GM23338 (cell line): ENCODE measurements around the gene NRP1. TPM values are rescaled to one million over a fixed set of nuclear protein-coding genes. Genes with fewer than 3 reads are reported as not detected.

Experiments
- ATAC-seq: fragments of 200-7000 bp; cut with Tn5 transposase; 3 replicates; pipeline ENCODE4 v1.9.1; 2020
- DNase-seq: peaks from one replicate; pipeline ENCODE4 v3.0.0-alpha.2; 2015; ENCODE audit warnings: low spot score
- H2AFZ ChIP-seq: fragments of 200-600 bp; sonication (generic); 2 replicates; pipeline ENCODE4 v1.8.0; 2016; ENCODE audit warnings: antibody characterized with exemption, mild to moderate bottlenecking, moderate library complexity
- H3F3A ChIP-seq: fragments of 200-600 bp; sonication (generic); replicated peaks from 2 replicates; pipeline ENCODE4 v1.8.0; 2017; ENCODE audit warnings: antibody characterized with exemption, mixed run types, low read depth
- H3K27ac ChIP-seq: fragments of 200-600 bp; sonication (generic); 2 replicates; pipeline ENCODE4 v1.6.1; 2016; ENCODE audit warnings: low read depth
- H3K27me3 ChIP-seq: fragments of 200-600 bp; sonication (generic); 2 replicates; pipeline ENCODE4 v1.8.0; 2016; ENCODE audit warnings: mild to moderate bottlenecking, mixed run types, moderate library complexity; ENCODE audit not compliant: insufficient read depth
- H3K36me3 ChIP-seq: fragments of 200-600 bp; sonication (generic); 2 replicates; pipeline ENCODE4 v1.8.0; 2016; ENCODE audit warnings: mild to moderate bottlenecking; ENCODE audit not compliant: insufficient read depth
- H3K4me1 ChIP-seq: fragments of 200-600 bp; sonication (generic); 2 replicates; pipeline ENCODE4 v1.8.0; 2016; ENCODE audit warnings: mild to moderate bottlenecking, moderate library complexity; ENCODE audit not compliant: insufficient read depth
- H3K4me2 ChIP-seq: fragments of 200-600 bp; sonication (generic); 2 replicates; pipeline ENCODE4 v1.7.1; 2017; ENCODE audit warnings: mixed run types
- H3K4me3 ChIP-seq: fragments of 200-600 bp; sonication (generic); 2 replicates; pipeline ENCODE4 v1.6.1; 2016; ENCODE audit warnings: mixed run types
- H3K79me2 ChIP-seq: fragments of 200-600 bp; sonication (generic); replicated peaks from 2 replicates; pipeline ENCODE4 v1.8.0; 2017; ENCODE audit warnings: mild to moderate bottlenecking; ENCODE audit not compliant: insufficient read depth
- H3K9me2 ChIP-seq: fragments of 200-600 bp; sonication (generic); 2 replicates; pipeline ENCODE4 v1.8.0; 2017; ENCODE audit not compliant: insufficient read depth
- H4K20me1 ChIP-seq: fragments of 200-600 bp; sonication (generic); replicated peaks from 2 replicates; pipeline ENCODE4 v1.8.0; 2017; ENCODE audit warnings: mild to moderate bottlenecking; ENCODE audit not compliant: insufficient read depth
- H3K27ac Mint-ChIP-seq: 2 replicates; pipeline ENCODE4 v1.8.0; 2020; ENCODE audit warnings: inconsistent platforms, mild to moderate bottlenecking, moderate library complexity, mixed read lengths
- H3K27me3 Mint-ChIP-seq: 3 replicates; pipeline ENCODE4 v1.8.0; 2022; ENCODE audit warnings: low read depth, mild to moderate bottlenecking, moderate library complexity, mixed read lengths, inconsistent platforms; ENCODE audit not compliant: insufficient read depth, poor library complexity
- H3K36me3 Mint-ChIP-seq: 3 replicates; pipeline ENCODE4 v1.8.0; 2021; ENCODE audit warnings: low read depth, mild to moderate bottlenecking, inconsistent platforms, moderate library complexity, mixed read lengths
- H3K4me1 Mint-ChIP-seq: 3 replicates; pipeline ENCODE4 v1.8.0; 2020; ENCODE audit warnings: mild to moderate bottlenecking, inconsistent platforms, mixed read lengths
- H3K4me3 Mint-ChIP-seq: 3 replicates; pipeline ENCODE4 v1.8.0; 2021; ENCODE audit warnings: moderate library complexity, mild to moderate bottlenecking, inconsistent platforms, mixed read lengths
- H3K9me3 Mint-ChIP-seq: 3 replicates; pipeline ENCODE4 v1.8.0; 2020; ENCODE audit warnings: moderate library complexity, mild to moderate bottlenecking, inconsistent platforms, mixed read lengths
- CREB1 ChIP-seq: fragments of 250-450 bp; sonication (Bioruptor Pico); IDR thresholded peaks from 2 replicates; pipeline ENCODE4 v1.5.0; 2020; ENCODE audit warnings: low read depth, mild to moderate bottlenecking, moderate library complexity
- NANOG ChIP-seq: IDR thresholded peaks from 2 replicates; pipeline ENCODE4 v1.6.1; 2016; ENCODE audit warnings: antibody characterized with exemption, borderline replicate concordance
- POLR2AphosphoS5 ChIP-seq: IDR thresholded peaks from 2 replicates; pipeline ENCODE4 v1.6.1; 2016; ENCODE audit warnings: antibody characterized with exemption, low read depth
- STAT1 ChIP-seq: IDR thresholded peaks from one replicate; pipeline ENCODE4 v1.6.1; 2016; ENCODE audit warnings: antibody characterized with exemption; ENCODE audit not compliant: unreplicated experiment
- ZNF114 ChIP-seq: fragments of 250-450 bp; sonication (Bioruptor Pico); IDR thresholded peaks from 2 replicates; pipeline ENCODE4 v1.5.0; 2020; ENCODE audit warnings: mild to moderate bottlenecking, moderate library complexity
- ZNF462 ChIP-seq: fragments of 250-450 bp; sonication (Bioruptor Pico); IDR thresholded peaks from 2 replicates; pipeline ENCODE4 v1.5.0; 2020; ENCODE audit warnings: mild to moderate bottlenecking, moderate library complexity
- polyA plus RNA-seq: library from polyadenylated mRNA; unstranded; fragments of >200 nt; fragmentation: Nextera tagmentation; extraction: Ambion mirVana; gene quantifications from 2 replicates; pipeline ENCODE4 v1.2.1, GENCODE V29; 2016
- total RNA-seq: library from RNA; depleted of rRNA; stranded (reverse); fragments of >200 nt; shearing (Covaris generic); gene quantifications from 2 replicates; pipeline ENCODE4 v1.2.3, GENCODE V29; 2014

Gene NRP1
- total and polyA plus RNA-seq, 2 experiments from 2014 or later: 2.9 to 3.5 TPM

DNA sequence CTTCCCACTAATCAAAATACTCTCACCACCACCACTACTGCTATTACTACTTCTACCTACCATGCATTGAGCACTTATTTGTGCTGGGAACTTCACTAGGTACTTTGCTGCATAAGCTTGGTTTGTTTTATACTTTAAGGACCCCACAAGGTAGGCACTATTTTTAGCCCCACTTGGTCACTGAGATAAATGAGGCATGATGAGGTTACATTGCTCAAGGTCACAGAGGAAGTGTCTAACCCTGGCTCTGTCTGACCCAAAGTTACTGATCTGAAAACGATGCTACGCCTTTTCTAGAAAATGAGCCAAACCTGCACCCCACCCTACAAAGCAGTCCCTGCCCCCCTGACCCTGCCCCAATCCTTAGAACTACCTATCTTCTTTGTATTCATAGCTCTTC lies 35.6 kb downstream of the NRP1 start:
- Histone ChIP-seq H3K9me2 (peaks cover 7% of the 10 kb centered on the region; the same call in 1 of the 2 replicates), H3K4me3 (no peak overlapping the region), H3F3A (no peaks in the 10 kb centered on the region), H3K4me1 (no peaks in the 10 kb centered on the region), H3K36me3 (no peaks in the 10 kb centered on the region), H3K27ac (no peak overlapping the region), H3K79me2 (no peaks in the 10 kb centered on the region), H4K20me1 (no peaks in the 10 kb centered on the region), H3K27me3 (no peaks in the 10 kb centered on the region), H2AFZ (no peak overlapping the region), H3K4me2 (no peak overlapping the region)
- H3K9me3 Mint-ChIP-seq: no peaks in the 10 kb centered on the region
- no peak overlapping the region for H3K4me3 Mint-ChIP-seq
- H3K4me1 Mint-ChIP-seq: peaks cover 5% of the 10 kb centered on the region
- ATAC-seq (no peak), DNase-seq (no peak)
- TF ChIP-seq NANOG: no peak
- no peak for TF ChIP-seq STAT1
- TF ChIP-seq CREB1 (CRISPR knock-in tag): no peak
- TF ChIP-seq ZNF114 (CRISPR knock-in tag): no peak
- TF ChIP-seq ZNF462 (CRISPR knock-in tag): no peak
- no peaks in the 10 kb centered on the region for H3K36me3 Mint-ChIP-seq
- no peak overlapping the region for H3K27ac Mint-ChIP-seq
- peaks cover 3% of the 10 kb centered on the region for H3K27me3 Mint-ChIP-seq

GRCh38 chr10:33298110-33298509 lies 36.4 kb downstream of the NRP1 start:
- TF ChIP-seq POLR2AphosphoS5: no peak
- H3K79me2 ChIP-seq: no peaks in the 10 kb centered on the region
- peaks cover 4% of the 10 kb centered on the region; the same call in 1 of the 2 replicates for H3K9me2 ChIP-seq
- Mint-ChIP-seq H3K9me3 (no peaks in the 10 kb centered on the region), H3K4me3 (no peak overlapping the region), H3K4me1 (peaks cover 5% of the 10 kb centered on the region), H3K27ac (no peak overlapping the region), H3K36me3 (no peaks in the 10 kb centered on the region), H3K27me3 (peaks cover 3% of the 10 kb centered on the region)
- no peaks in the 10 kb centered on the region for H3K36me3 ChIP-seq
- no peak for ATAC-seq
- no peaks in the 10 kb centered on the region for H4K20me1 ChIP-seq
- no peak overlapping the region for H3K4me3 ChIP-seq
- H2AFZ ChIP-seq: no peak overlapping the region
- H3K4me2 ChIP-seq: no peak overlapping the region
- H3K27ac ChIP-seq: no peak overlapping the region
- DNase-seq: no peak
- no peaks in the 10 kb centered on the region for H3F3A ChIP-seq
- no peaks in the 10 kb centered on the region for H3K27me3 ChIP-seq
- H3K4me1 ChIP-seq: no peaks in the 10 kb centered on the region
